GM19043 (cell line): ENCODE measurements around the gene MAML2.

Experiments used
- ATAC-seq: cut with Tn5 transposase; IDR thresholded peaks from one replicate; pipeline ENCODE4 v1.9.1; 2021; ENCODE audit warnings: low read depth; ENCODE audit not compliant: unreplicated experiment

MAML2 gene

DNA sequence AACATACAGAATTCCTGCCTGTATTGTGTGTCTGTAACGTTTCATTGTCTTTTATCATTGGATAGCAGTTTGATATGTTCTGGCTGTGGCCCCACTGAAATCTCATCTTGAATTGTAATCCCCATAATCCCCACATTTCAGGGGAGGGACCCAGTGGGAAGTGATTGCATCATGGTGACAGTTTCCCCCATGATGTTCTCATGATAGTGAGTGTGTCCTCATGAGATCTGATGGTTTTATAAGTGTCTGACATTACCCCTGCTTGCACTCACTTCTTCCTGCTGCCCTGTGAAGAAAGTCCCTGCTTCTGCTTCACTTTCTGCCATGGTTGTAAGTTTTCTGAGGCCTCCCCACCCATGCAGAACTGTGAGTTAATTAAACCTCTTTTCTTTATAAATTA lies 399.4 kb downstream of the MAML2 start:
- ATAC-seq: no peak

GRCh38 chr11:95939091-95939490 lies 403.9 kb downstream of the MAML2 start:
- ATAC-seq: no peak

DNA sequence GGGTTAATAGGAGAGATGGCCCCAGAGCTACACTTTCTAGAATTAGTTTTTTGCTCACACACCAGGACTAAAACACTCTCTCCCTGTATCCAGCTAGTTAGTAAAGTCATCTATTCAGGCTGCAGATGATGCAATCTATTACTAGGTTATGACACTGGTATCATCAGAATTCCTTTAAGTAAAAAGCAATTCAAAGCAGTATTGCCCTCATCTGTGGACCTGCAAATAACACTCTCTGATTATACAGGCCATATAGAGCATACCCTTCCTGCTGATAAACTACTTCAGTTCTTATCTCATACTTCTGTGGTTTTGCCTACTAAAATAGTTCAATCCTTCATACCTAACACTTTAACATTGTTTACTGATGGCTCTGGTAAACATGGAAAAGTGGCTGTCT lies 405.6 kb downstream of the MAML2 start:
- no peak for ATAC-seq

DNA sequence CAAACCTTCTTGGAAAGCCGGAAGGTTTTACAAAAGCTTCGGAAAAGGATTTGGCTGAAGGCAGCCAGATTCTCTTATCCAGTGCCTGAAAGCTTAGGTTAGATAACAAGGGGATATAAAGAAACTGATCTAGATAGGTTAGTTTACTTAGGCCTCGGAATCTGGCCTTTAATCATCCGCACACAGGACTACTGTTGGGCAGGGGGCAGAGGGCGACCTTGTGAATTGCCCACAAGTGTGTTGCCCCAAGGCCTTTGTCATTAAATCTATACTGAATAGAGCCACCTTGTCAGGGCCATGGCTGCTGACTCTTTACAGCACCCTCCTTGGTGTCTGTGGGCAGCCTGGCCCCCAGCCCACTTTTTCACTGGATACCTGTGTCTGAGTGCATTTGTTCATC lies 409.4 kb downstream of the MAML2 start:
- no peak for ATAC-seq

- no peak for ATAC-seq
These were observed 411.1 kb downstream of the MAML2 start for GRCh38 chr11:95931916-95932315.

DNA sequence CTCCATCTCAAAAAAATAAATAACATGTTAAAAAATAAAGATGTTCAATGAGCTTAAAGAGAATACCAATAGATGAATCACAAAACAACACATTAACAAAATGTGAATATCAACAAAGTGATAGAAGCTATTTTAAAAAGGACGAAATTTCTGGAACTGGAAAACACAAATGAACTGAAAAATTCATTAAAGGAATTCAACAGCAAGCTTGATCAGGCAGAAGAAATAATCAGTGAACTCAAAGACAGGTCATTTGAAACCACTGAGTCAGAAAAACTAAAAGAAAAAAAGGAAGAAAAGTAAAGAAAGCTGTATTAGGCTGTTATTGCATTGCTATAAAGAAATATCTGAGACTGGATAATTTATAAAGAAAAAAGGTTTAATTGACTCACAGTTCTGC lies 412.0 kb downstream of the MAML2 start:
- ATAC-seq: no peak

DNA sequence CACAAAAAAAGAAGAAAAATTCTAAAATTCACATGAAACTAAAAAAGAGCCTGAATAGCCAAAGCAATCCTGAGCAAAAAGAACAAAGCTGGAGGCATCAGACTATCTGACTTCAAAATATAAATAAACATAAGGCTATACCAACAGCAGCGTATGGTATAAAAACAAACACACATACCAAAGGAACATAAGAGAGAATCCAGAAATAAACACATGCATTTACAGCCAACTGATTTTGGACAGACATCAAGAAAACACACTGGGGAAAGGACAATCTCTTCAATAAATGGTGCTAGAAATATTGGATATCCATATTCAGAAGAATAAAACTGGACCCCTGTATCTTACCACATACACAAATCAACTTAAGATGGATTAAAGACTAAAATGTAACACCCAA lies 416.3 kb downstream of the MAML2 start:
- no peak for ATAC-seq
